ENCODE measurements around the gene CHMP4A.
"Not testable (repeated sequence)": the region's sequence is repeated elsewhere in the genome, so short reads cannot be mapped to it uniquely, and the experiment has no call there.

The CHMP4A gene

DNA sequence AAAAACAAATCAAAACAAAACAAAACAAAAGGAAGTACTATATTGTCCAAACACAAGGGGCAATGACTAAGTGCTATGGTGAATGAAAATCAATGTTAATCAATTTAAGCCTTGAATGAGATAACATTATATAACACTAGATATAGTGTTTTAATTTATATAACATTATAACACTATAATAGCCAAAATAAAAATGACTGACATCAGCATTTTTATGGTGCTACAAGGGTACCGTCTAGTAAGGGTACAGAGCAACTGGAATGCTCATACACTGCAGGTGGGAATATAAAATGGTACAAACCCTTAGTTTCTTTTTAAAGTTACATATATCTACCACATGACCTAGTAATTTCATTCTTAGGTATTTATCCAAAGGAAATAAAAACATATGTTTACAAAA is 13.2 kb upstream of the CHMP4A start:
- FAIRE-seq: no peak
- no peak for DNase-seq (ENCODE audit: low spot score)

GRCh38 chr14:24224618-24225071 is 11.4 kb upstream of the CHMP4A start:
- no peak for FAIRE-seq
- no peak for DNase-seq (ENCODE audit: low spot score)

GRCh38 chr14:24222987-24223386 is 9.7 kb upstream of the CHMP4A start:
- not testable (repeated sequence) for FAIRE-seq; DNase-seq (ENCODE audit: low spot score)

- no peak for FAIRE-seq
- DNase-seq (ENCODE audit: low spot score): no peak
Measured at GRCh38 chr14:24219521-24219920, 6.2 kb upstream of the CHMP4A start.

- DNase-seq (ENCODE audit: low spot score): no peak
- no peak for FAIRE-seq
Measured at GRCh38 chr14:24219080-24219479, 5.8 kb upstream of the CHMP4A start.

DNA sequence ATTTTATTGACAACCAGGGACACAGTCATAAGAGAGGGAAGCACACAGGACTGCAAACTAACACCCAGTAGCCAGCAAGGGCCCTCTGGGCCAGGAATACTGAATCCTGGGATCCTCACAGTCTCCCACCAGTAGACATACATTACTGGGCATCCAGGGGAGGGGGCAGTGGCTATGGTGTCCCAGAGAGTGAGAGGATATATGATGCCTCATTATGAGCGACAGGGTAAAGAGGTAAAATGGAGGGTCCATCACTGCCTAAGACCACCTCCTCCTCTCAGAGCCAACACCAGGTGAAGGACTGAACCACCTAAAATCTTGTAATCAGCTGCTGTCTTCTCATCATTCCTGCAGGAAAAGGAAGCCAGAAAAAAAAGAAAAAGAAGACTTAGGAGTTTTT is 3.6 kb upstream of the CHMP4A start:
- not testable (repeated sequence) for FAIRE-seq; DNase-seq (ENCODE audit: low spot score)

DNA sequence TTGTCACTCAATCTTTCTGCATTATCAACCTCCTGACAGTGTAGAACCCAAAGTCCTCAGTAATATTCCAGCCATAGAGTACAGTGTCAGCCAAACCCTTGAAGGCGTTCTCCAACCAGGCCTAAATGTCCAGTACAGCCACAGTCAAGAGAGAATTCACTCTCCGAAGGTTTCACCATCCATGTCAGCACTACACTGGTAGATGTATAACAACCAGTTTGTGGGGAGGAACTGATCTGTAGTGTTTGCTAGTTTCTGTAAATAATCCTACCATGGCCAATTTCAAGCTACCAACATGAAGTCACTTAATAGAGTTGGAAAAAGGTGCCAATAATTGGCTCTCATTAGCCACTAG is 3.0 kb upstream of the CHMP4A start:
- FAIRE-seq (no peak), DNase-seq (ENCODE audit: low spot score) (no peak)

GRCh38 chr14:24215495-24216344 is 2.4 kb upstream of the CHMP4A start, which contains the start of gene MDP1:
TSS of gene MDP1 (minus strand) at chr14:24216066. CDS start at chr14:24215955, 111 bp downstream.
- FAIRE-seq: no peak
- DNase-seq (ENCODE audit: low spot score): peak; percentile 60

GRCh38 chr14:24213866-24214662 is 776 bp upstream of the CHMP4A start:
- no peak for DNase-seq (ENCODE audit: low spot score)
- no peak for FAIRE-seq

GRCh38 chr14:24211311-24211710 is 2.0 kb downstream of the CHMP4A start:
- FAIRE-seq (no peak), DNase-seq (ENCODE audit: low spot score) (no peak)

GRCh38 chr14:24207625-24208024 is 5.7 kb downstream of the CHMP4A start:
- no peak for FAIRE-seq
- DNase-seq (ENCODE audit: low spot score): no peak

DNA sequence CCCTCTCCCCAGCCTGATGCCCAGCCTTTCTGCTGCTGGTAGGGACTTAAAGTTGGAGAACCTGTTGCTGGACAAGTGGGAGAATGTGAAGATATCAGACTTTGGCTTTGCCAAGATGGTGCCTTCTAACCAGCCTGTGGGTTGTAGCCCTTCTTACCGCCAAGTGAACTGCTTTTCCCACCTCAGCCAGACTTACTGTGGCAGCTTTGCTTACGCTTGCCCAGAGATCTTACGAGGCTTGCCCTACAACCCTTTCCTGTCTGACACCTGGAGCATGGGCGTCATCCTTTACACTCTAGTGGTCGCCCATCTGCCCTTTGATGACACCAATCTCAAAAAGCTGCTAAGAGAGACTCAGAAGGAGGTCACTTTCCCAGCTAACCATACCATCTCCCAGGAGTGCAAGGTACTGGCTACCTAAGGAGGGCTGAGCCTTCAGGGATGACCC is 6.2 kb downstream of the CHMP4A start:
- FAIRE-seq (no peak), DNase-seq (ENCODE audit: low spot score) (no peak)

DNA sequence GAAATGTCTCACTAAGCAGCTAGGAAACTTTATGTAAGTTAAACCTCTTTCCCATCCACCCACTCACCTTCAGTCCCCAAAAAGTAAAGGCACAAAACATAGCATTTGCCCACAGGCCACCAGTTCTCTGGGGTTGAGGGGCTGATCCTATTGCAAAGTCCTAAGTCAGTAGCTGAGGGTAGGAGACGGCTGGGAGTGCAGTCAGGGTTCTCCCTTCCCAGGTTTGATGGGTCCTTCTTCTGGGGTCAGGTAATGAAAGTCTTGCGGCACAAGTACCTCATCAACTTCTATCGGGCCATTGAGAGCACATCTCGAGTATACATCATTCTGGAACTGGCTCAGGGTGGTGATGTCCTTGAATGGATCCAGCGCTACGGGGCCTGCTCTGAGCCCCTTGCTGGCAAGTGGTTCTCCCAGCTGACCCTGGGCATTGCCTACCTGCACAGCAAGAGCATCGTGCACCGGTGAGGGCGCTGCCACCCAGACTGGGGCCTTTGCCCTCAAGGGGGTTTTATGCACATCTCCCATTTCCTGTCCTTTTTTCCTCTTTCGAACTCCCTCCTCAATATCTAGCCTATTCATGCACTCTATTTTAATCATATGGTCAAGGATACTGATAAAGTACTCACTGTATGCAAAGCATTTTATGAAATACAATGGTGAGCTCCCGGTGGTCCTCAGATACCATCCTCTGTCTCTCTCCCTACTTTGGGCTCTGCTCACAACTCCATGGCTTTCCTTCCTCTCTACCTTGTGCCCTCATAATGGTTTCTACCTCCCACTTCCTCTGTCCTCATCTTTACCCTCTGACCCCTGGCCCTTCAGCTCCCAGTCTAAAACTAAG is 6.8 kb downstream of the CHMP4A start:
- FAIRE-seq: no peak
- no peak for DNase-seq (ENCODE audit: low spot score)

DNA sequence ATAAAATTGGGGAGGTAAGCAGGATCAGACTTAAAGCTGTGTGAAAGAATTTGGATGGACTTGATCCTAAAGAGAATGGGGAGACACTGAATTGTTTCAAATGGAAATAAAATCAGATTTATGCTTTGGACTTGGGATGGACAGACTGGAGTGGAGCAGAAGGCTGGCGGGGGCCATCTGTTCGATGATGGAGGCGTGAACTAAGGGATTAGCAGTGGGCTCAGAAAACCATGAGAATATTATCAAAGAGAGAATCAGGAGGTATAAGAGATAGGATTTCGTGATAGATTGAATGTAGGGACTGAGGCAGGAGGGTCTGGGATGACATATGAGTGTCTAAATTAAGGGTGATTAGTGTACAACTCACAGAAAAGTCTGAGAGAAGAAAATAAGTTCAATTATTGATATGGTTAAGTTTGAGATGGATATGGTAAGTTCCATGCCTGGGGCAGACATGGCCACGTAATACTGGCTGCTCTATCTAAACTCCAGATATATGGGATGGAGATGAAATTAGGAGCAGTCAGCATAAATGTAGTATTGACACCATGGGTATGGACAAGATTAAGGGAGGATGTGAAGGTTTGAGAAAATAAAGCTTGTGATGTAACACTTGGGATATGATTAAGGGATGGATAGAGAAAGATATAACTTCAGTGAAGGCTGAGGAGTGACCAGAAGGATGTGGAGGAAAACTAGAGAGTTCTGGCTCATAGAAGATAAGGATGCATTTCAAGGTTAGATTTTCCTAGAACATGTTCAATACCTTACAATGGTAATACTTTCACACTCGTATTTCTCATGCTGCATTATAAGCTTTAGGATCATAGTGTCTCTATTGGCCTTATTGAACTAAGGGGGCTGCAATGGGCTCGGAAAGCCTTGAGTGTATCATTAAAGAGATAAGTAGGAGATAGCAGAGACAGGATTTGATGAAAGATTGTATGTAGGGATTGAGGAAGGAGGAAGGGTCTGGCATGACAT is 8.8 kb downstream of the CHMP4A start:
- FAIRE-seq (no peak), DNase-seq (ENCODE audit: low spot score) (no peak)

GRCh38 chr14:24203249-24203886 is 9.9 kb downstream of the CHMP4A start:
- not testable (repeated sequence) for DNase-seq (ENCODE audit: low spot score); FAIRE-seq

- FAIRE-seq; DNase-seq (ENCODE audit: low spot score): not testable (repeated sequence)
Measured at GRCh38 chr14:24202538-24202937, 10.8 kb downstream of the CHMP4A start.

GRCh38 chr14:24198814-24199524 is 14.3 kb downstream of the CHMP4A start:
- FAIRE-seq (no peak), DNase-seq (ENCODE audit: low spot score) (no peak)

GRCh38 chr14:24197056-24197450 is 16.2 kb downstream of the CHMP4A start:
- no peak for FAIRE-seq
- DNase-seq (ENCODE audit: low spot score): no peak
